Fibroblast of villous mesenchyme (primary cell): ENCODE data around the gene ACAN. TPM values are rescaled to one million over a fixed set of nuclear protein-coding genes. Genes with fewer than 3 reads are reported as not detected.

Source experiments
- DNase-seq: peaks from one replicate; pipeline ENCODE4 v3.0.0-alpha.2; 2010; ENCODE audit warnings: low read depth
- H3K4me3 ChIP-seq: 2 replicates; pipeline ENCODE4 v1.5.1; 2011; ENCODE audit warnings: low read depth, mild to moderate bottlenecking, low read length
- total RNA-seq: library from RNA; depleted of rRNA; stranded (reverse); fragments of >200 nt; gene quantifications from 2 replicates; pipeline ENCODE4 v1.2.3, GENCODE V29; 2012
- TF ChIP-seq, protein P1 (sequence below): IDR thresholded peaks from 2 replicates; pipeline ENCODE4 v1.5.1; 2012; ENCODE audit warnings: low read depth, mild to moderate bottlenecking, low read length; ENCODE audit not compliant: insufficient read depth

The ACAN gene
- total RNA-seq, 1 donor = not detected

DNA sequence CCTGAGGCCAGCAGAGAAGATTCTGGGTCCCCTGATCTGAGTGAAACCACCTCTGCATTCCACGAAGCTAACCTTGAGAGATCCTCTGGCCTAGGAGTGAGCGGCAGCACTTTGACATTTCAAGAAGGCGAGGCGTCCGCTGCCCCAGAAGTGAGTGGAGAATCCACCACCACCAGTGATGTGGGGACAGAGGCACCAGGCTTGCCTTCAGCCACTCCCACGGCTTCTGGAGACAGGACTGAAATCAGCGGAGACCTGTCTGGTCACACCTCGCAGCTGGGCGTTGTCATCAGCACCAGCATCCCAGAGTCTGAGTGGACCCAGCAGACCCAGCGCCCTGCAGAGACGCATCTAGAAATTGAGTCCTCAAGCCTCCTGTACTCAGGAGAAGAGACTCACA, 55.7 kb downstream of the ACAN start:
- DNase-seq = no peak
- H3K4me3 ChIP-seq = no peak overlapping the region
- TF ChIP-seq, protein P1, sequence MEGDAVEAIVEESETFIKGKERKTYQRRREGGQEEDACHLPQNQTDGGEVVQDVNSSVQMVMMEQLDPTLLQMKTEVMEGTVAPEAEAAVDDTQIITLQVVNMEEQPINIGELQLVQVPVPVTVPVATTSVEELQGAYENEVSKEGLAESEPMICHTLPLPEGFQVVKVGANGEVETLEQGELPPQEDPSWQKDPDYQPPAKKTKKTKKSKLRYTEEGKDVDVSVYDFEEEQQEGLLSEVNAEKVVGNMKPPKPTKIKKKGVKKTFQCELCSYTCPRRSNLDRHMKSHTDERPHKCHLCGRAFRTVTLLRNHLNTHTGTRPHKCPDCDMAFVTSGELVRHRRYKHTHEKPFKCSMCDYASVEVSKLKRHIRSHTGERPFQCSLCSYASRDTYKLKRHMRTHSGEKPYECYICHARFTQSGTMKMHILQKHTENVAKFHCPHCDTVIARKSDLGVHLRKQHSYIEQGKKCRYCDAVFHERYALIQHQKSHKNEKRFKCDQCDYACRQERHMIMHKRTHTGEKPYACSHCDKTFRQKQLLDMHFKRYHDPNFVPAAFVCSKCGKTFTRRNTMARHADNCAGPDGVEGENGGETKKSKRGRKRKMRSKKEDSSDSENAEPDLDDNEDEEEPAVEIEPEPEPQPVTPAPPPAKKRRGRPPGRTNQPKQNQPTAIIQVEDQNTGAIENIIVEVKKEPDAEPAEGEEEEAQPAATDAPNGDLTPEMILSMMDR = no peak

DNA sequence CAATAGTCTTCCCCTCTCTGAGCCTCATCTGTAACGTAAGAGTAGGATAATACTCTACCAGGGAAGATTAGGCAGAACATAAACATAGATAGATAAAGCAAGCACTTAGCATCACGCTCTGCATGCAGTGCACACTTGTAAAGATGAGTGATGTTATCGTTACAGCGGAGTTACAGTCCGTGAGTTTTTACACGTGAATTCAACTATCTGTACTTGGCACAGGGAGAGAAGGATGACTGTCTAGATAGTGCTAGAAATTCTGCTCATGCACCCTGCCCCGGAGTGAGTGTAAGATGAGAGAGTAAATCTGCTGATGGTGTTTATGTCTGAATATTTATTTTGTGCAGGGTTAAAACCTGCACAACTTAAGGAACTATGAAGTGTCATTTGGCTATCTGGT, 56.3 kb downstream of the ACAN start:
- DNase-seq = peak; percentile 30
- TF ChIP-seq, protein P1 = no peak
- H3K4me3 ChIP-seq = no peak overlapping the region

DNA sequence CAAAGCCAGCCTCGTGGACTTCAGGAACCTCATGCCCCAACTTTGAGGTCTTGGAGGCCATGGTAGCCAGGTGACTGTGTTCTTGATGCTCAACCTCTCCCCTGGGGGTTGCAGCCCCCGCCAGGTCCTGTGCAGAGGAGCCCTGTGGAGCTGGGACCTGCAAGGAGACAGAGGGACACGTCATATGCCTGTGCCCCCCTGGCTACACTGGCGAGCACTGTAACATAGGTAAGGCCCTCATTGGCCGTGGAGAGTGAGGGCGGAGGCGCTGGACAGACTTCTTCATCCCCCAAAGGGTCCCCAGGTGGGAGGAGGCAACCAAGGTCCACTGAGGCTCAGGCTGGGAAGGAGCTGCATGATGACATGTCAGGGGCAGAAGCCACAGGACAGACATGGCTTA, 57.0 kb downstream of the ACAN start:
- no peak for DNase-seq
- H3K4me3 ChIP-seq = no peak overlapping the region
- TF ChIP-seq, protein P1 = no peak

DNA sequence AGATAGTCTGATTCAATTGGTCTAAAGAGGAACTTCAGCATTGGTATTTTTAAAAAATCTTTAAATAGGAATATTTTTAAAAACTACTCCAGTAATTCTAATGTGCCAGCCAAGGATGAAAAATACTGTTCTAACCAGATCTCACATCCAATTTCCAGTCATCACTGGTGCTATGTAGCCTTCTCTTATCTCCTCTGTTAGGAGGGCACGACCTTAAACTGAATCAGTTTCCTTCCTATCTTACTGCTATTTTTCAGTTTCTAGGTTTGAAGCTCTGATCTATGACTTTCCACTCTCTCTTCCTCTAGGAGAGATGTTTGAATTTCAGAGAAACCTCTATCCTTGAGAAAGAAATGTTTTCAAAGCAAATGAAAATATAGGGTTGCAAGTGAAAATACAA, 60.2 kb downstream of the ACAN start:
- H3K4me3 ChIP-seq = no peak overlapping the region
- TF ChIP-seq, protein P1 = no peak
- no peak for DNase-seq

DNA sequence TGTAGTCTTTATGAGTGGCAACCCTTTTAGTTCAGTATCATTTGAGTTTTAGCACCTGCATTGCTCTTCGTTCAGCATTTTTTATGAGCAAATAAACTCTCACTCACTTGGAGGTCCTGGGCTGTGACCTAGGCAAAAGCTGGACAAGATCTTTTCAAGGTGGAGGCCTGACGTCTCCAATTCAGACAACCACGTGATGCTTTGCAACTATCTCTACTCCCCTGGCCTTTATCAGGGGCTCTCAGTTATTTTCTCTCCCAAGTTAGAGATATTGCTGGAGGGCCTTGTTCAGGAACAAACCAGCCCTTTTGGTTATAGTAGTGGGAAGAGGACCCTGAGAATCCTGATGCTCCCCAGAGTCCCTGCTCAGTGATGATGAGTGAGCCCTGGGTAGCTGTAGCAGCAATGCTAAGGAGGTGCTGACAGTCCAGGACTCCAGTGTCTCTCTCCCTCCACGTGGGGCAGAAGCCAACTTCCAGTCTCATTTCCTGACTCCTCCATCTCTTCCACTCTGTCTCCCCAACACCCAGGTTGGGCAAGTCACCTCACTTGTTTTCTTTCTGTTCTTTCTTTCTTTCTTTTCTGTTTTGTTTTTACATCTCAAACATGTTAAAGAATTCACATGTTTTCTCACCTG, 61.7 kb downstream of the ACAN start:
- TF ChIP-seq, protein P1 = no peak
- DNase-seq = no peak
- no peak overlapping the region for H3K4me3 ChIP-seq

DNA sequence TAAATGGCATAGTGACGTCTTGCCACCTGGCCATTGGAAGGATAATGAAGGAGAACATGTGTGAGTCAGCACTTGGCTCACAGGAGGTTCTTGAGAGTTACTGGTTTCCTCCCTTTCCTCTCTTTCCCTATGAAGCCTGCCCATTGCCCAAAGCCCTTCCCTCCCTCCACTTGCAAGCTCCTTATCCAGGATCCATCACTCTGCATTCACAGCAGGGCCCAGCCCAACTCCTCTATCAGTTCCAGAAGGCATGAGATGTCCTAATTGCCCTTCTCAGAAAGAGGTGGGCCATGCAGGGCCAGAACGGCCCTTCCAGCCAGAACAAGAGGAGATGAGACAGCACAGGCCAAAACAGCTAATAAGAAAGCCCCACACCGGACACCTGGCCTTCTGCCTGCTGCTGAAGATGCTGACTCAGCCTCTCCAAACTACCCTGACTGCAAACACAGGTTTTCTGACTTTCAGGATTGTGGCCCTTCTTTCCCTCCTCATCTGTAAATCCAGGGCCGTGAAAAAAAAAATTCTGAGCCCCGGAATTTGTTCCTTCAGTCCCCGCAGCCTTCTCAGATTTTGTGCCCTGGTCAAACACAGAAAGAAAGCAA, 62.4 kb downstream of the ACAN start:
- no peak overlapping the region for H3K4me3 ChIP-seq
- TF ChIP-seq, protein P1 = no peak
- DNase-seq = no peak
